Lower lobe of right lung (tissue), 2 donors: ENCODE measurements around the gene MPL. TPM values are rescaled to one million over a fixed set of nuclear protein-coding genes. Genes with fewer than 3 reads are reported as not detected.

Experiments used
- ATAC-seq, 2 donors: fragments of 200-7000 bp; cut with Tn5 transposase; one replicate each; pipeline ENCODE4 v1.9.1; 2020 to 2022; ENCODE audit warnings: mild to moderate bottlenecking in 2 of 2, moderate library complexity in 2 of 2
- DNase-seq: peaks from one replicate; pipeline ENCODE4 v3.0.0-alpha.2; 2020
- H3K27ac ChIP-seq: fragments of 200-600 bp; one replicate; pipeline ENCODE4 v1.8.0; 2022
- H3K27me3 ChIP-seq: fragments of 200-600 bp; one replicate; pipeline ENCODE4 v1.8.0; 2022; ENCODE audit warnings: low read depth
- H3K36me3 ChIP-seq: fragments of 200-600 bp; one replicate; pipeline ENCODE4 v1.8.0; 2022; ENCODE audit warnings: mild to moderate bottlenecking
- H3K4me1 ChIP-seq: fragments of 200-600 bp; one replicate; pipeline ENCODE4 v1.8.0; 2022
- H3K4me3 ChIP-seq: fragments of 200-600 bp; one replicate; pipeline ENCODE4 v1.8.0; 2022; ENCODE audit warnings: mild to moderate bottlenecking
- H3K9me3 ChIP-seq: fragments of 200-600 bp; one replicate; pipeline ENCODE4 v1.8.0; 2022
- intact Hi-C: fragments of 100-400 bp; cut with DNase I; formaldehyde crosslinking; loops from one replicate; pipeline ENCODE4 v1.11.0; 2022
- total RNA-seq: library from RNA; stranded (reverse); fragmentation: NEBNext Ultra II Directional; extraction: Animal tissue kit (Norgen Biotek cat#: 25700); gene quantifications from one replicate; pipeline ENCODE4 v1.2.1, GENCODE V29; 2021
- TF ChIP-seq, protein P1 (sequence below): fragments of 200-600 bp; IDR thresholded peaks from one replicate; pipeline ENCODE4 v1.8.0; 2022; ENCODE audit warnings: antibody characterized with exemption, mild to moderate bottlenecking
- donor health status: DM: no; HTN: yes; CAD: no; lungs with severe emphysema.

The MPL gene
- total RNA-seq, 1 donor from 2014 or later = 0.65 TPM

DNA sequence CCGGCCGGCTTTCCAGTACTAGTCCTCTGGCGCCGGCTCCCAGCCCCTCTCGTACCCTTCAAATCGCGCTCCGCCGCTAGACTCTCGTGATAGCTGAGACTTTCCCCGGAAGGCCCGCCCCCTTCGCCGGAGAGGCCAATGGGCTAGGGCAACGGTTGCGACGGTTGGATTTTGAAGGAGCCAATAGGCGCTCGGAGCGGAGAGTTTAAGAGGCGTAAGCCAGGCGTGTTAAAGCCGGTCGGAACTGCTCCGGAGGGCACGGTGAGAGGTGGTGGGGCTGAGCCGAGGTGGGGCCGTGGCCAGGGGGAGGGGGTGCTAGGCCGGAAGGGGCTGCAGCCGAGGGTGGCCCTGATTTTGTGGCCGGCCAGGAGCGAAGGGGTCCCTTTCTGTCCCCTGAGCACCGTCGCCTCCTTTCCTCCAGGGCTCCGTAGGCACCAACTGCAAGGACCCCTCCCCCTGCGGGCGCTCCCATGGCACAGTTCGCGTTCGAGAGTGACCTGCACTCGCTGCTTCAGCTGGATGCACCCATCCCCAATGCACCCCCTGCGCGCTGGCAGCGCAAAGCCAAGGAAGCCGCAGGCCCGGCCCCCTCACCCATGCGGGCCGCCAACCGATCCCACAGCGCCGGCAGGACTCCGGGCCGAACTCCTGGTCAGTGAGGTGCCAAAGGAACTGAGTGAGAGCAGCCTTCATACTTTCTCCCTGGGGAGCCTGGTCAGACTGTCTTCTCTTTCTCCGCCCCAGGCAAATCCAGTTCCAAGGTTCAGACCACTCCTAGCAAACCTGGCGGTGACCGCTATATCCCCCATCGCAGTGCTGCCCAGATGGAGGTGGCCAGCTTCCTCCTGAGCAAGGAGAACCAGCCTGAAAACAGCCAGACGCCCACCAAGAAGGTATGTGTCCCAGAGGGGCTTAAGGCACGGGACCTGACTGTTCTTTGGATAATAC, 21.4 kb downstream of the MPL start, which contains the start of gene CDC20:
Gene CDC20, plus strand, starts transcription at position 236 of the 948 bp plus-strand sequence. Its CDS starts 235 bp downstream, at position 471.
- TF ChIP-seq, protein P1, sequence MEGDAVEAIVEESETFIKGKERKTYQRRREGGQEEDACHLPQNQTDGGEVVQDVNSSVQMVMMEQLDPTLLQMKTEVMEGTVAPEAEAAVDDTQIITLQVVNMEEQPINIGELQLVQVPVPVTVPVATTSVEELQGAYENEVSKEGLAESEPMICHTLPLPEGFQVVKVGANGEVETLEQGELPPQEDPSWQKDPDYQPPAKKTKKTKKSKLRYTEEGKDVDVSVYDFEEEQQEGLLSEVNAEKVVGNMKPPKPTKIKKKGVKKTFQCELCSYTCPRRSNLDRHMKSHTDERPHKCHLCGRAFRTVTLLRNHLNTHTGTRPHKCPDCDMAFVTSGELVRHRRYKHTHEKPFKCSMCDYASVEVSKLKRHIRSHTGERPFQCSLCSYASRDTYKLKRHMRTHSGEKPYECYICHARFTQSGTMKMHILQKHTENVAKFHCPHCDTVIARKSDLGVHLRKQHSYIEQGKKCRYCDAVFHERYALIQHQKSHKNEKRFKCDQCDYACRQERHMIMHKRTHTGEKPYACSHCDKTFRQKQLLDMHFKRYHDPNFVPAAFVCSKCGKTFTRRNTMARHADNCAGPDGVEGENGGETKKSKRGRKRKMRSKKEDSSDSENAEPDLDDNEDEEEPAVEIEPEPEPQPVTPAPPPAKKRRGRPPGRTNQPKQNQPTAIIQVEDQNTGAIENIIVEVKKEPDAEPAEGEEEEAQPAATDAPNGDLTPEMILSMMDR = no peak
- H3K27ac ChIP-seq = peak within 1 kb of the TSS; percentile 97
- intact Hi-C loops = loop anchor here (10.0 kb wide), 1 partner anchor 124 kb away; no protein-coding TSS in a partner anchor
- DNase-seq (peak; percentile 99), ATAC-seq (peak; percentile 98 to 99)
- peaks cover 35% of the 10 kb centered on the region for H3K36me3 ChIP-seq
- H3K9me3 ChIP-seq = no peaks in the 10 kb centered on the region
- peak within 1 kb of the TSS; percentile 83 for H3K4me3 ChIP-seq
- peaks cover 14% of the 10 kb centered on the region for H3K4me1 ChIP-seq
- H3K27me3 ChIP-seq = no peaks in the 10 kb centered on the region

DNA sequence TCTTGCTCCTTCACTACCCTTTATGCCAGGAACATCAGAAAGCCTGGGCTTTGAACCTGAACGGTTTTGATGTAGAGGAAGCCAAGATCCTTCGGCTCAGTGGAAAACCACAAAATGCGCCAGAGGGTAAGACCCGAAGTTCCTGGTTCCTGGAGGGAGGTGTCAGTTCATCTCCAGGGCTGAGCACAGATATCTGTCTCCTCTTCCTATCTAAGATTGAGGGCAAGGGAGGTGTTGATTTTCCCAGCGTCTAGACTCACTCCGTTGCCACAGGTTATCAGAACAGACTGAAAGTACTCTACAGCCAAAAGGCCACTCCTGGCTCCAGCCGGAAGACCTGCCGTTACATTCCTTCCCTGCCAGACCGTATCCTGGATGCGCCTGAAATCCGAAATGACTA, 22.1 kb downstream of the MPL start:
- intact Hi-C loops = loop anchor here (10.0 kb wide), 1 partner anchor 125 kb away; no protein-coding TSS in a partner anchor
- DNase-seq (no peak), ATAC-seq (no peak)
- TF ChIP-seq, protein P1 = no peak
- H3K4me3 ChIP-seq = peak overlapping the region; percentile 83
- H3K36me3 ChIP-seq = peaks cover 42% of the 10 kb centered on the region
- H3K9me3 ChIP-seq = no peaks in the 10 kb centered on the region
- peaks cover 14% of the 10 kb centered on the region for H3K4me1 ChIP-seq
- H3K27me3 ChIP-seq = no peaks in the 10 kb centered on the region
- no peak overlapping the region for H3K27ac ChIP-seq

DNA sequence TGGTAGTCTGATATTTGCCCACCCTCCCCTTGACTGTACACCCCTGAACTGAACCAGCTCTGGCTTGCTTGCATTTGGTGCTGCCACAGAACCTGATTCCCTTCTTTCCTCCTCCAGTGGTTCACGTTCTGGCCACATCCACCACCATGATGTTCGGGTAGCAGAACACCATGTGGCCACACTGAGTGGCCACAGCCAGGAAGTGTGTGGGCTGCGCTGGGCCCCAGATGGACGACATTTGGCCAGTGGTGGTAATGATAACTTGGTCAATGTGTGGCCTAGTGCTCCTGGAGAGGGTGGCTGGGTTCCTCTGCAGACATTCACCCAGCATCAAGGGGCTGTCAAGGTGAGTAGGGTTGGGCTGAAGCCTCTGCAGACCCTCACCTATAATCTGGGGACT, 23.0 kb downstream of the MPL start:
- Histone ChIP-seq H3K36me3 (peaks cover 51% of the 10 kb centered on the region), H3K27me3 (no peaks in the 10 kb centered on the region), H3K27ac (no peak overlapping the region), H3K4me3 (no peak overlapping the region), H3K4me1 (peaks cover 16% of the 10 kb centered on the region), H3K9me3 (no peaks in the 10 kb centered on the region)
- DNase-seq (no peak), ATAC-seq (no peak)
- intact Hi-C loops = no loop called here
- TF ChIP-seq, protein P1 = no peak

DNA sequence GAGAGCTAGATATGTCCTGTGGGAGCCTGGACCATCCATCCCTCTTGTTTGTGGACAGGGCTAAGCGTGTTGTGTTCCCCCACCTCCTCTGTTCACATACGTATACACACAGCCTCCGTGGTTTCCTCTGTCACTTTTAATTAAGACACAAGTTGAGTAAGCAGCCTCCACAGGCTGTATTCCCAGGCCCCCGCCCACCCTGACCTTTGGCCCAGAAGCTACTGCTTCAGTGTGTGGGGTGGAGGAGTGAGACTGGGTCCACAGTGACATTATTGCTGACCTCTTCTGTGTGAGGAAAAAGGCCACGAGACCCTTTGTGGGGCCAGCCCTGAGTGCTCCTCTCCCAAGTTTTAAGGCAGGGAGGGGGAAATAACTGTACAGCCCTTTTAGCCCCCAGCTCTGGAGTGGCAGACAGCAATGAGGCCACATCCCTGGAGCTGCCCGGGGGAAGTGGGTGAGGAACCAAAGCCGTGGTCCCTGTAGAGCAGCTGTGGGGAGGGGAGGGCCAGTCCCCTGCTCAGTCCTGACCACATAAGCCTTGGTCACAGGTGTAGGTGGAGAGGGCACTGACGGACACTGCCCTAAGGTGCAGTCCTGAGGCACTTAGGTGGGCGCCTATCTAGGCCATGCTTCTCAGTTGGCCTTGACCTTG, 25.8 kb downstream of the MPL start:
- Histone ChIP-seq H3K9me3 (no peaks in the 10 kb centered on the region), H3K27ac (no peak overlapping the region), H3K4me1 (peaks cover 22% of the 10 kb centered on the region), H3K4me3 (no peak overlapping the region), H3K36me3 (peaks cover 51% of the 10 kb centered on the region), H3K27me3 (no peaks in the 10 kb centered on the region)
- intact Hi-C loops = no loop called here
- no peak for DNase-seq
- TF ChIP-seq, protein P1 = no peak
- no peak for ATAC-seq

DNA sequence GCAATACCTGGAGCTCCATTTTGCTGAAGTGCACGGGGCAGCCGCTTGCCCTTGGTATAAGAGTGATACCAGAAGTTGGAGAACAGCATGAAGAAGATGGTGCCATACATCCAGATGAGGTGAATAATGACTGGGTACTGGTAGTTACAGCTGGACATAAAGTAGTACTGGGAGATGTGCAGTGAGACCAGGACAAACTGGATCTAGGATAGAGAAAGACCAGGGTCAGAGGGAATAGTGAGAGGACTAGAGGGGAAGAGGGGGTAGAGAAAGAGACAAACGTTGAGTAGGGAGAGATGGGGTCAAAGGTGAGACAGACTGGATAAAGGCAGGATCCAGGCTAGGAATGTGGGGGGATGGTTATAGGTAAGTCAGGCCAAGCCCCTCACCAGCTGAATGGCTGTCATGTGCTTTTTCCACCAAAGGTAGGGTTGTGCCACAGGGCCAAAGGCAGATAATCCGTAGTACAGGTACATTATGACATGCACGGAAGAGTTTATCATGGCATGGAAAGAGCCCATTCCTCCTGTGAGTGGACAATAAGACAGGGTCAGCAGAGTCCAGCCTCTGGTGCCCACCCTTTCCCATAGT, 26.4 kb downstream of the MPL start:
- no peak overlapping the region for H3K27ac ChIP-seq
- H3K4me3 ChIP-seq = no peak overlapping the region
- H3K27me3 ChIP-seq = no peaks in the 10 kb centered on the region
- intact Hi-C loops = no loop called here
- H3K36me3 ChIP-seq = peaks cover 51% of the 10 kb centered on the region
- TF ChIP-seq, protein P1 = no peak
- no peaks in the 10 kb centered on the region for H3K9me3 ChIP-seq
- ATAC-seq (no peak), DNase-seq (no peak)
- H3K4me1 ChIP-seq = peaks cover 27% of the 10 kb centered on the region
